ENCODE data around the gene SLC2A13. TPM values are rescaled to one million over a fixed set of nuclear protein-coding genes. Genes with fewer than 3 reads are reported as not detected.
"Not testable (repeated sequence)": the region's sequence is repeated elsewhere in the genome, so short reads cannot be mapped to it uniquely, and the experiment has no call there.

Gene SLC2A13
- total RNA-seq, 1 donor from 2014 or later: 8.5 TPM

DNA sequence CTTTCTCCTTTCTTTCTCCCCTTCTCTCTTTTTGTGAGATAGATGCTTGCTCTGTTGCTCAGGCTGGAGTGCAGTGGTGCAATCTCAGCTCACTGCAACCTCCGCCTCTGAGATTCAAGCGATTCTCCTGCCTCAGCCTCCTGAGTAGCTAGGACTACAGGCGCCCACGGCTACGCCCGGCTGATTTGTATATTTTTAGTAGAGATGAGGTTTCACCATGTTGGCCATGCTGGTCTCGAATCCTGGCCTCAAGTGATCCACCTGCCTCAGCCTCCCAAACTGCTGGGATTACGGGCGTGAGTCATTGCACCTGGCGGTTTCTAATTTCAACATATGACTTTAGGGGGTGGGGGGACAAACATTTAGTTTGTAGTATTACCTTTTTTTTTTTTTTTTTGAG, 293.4 kb downstream of the SLC2A13 start:
- not testable (repeated sequence) for DNase-seq (ENCODE audit: low spot score)

DNA sequence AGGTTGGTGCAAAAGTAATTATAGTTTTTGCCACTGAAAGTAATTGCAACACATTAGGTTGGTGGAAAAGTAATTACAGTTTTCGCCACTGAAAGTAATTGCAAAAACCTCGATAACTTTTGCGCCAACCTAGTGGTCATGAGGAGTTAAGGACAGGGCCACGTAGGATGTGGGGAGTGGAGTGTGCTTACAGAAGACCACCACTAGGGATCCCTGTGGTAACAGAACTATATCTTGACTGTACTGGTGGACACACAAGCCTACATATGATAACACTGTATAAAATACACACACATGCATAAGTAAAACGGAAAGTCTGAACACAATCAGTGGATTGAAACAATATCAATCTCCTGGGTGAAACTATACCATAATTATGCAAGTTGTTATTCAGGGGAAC, 298.8 kb downstream of the SLC2A13 start:
- no peak for DNase-seq (ENCODE audit: low spot score)

DNA sequence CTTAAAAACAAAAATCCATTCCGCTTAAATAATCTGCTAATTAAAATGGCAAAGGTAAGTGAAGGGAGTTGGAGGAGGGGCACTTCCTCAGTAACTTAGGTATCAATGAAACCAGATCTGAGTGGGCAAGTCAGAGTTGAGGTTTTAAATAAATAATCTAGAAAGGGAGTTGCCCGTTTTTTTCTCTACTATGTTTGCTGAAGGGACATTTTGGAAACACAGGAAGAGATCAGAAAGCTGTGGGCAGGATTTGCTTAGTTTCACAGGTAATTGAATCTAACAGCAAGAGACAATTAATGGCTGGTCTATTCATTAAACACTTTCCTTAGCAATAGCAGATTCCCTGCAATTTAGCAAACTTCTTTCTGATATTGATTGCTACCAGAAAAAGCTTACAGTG, 300.2 kb downstream of the SLC2A13 start:
- DNase-seq (ENCODE audit: low spot score): no peak

DNA sequence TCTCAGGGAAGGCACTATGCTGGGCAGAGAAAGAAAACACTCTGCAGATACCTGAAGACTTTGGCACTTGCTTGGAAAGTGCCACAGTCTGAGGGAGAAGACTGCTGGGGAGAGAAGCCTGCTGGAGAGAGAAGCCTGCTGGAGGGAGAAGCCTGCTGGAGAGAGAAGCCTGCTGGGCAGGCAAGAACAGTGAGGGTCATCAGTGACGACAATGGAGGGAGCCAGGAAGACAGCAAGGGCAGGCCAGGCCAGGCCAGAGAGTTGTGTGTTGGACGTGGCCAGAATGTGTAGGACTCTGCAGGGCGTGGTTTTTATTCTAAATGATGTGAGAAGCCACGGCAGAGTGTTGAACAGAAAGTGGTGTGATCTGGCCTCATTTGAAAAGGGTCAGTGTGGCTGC, 301.0 kb downstream of the SLC2A13 start:
- DNase-seq (ENCODE audit: low spot score): no peak

DNA sequence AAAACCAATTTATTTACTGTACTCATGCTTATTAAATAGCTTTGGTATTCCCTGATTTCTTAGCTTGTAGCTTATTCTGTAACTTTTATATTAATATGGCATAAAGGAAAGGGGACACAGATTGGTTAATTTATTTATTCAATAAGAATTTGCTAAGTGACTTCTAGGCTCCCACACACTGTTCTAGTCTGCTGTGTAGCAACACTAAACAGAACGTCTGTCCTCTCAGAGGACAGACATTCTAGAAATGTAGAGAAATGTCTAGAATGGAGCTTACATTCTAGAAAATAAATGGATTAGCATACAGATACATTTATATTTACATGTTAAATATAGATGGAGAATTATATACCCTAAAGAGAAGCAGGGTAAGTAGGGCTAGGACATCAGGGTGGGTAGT, 301.4 kb downstream of the SLC2A13 start:
- no peak for DNase-seq (ENCODE audit: low spot score)

DNA sequence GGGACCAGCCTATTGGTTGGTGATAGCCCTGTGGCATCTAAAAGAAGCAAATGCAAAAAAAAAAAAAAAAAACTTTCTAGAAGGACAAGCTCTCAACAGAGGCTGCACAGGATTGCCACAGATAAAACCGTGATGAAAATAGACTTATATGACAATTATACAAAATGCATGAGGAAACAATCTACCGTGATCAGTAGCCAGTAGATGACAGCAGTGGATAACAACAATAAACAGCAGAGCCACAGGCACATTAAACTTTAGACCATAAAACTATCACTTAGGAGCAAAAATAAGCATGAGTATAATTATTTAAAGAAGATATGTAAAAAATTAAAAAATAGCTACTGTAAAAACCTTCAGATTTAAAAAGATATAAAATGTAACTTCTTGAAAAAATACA, 302.7 kb downstream of the SLC2A13 start:
- no peak for DNase-seq (ENCODE audit: low spot score)

DNA sequence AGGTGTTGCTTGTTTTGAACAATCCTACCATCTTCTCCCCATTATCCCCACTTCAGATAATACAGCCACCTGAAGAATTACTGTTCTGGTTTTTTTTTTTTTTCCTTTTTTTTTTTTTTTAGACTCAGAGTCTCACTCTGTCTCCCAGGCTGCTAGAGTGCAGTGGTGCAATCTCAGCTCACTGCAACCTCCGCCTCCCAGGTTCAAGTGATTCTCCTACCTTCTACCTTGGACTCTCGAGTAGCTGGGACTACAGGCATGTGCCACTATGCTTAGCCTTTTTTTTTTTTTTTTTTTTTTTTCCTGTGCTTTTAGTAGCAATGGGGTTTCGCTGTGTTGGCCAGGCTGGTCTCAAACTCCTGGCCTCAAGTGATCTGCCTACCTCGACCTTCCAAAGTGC, 306.9 kb downstream of the SLC2A13 start:
- no peak for DNase-seq (ENCODE audit: low spot score)

DNA sequence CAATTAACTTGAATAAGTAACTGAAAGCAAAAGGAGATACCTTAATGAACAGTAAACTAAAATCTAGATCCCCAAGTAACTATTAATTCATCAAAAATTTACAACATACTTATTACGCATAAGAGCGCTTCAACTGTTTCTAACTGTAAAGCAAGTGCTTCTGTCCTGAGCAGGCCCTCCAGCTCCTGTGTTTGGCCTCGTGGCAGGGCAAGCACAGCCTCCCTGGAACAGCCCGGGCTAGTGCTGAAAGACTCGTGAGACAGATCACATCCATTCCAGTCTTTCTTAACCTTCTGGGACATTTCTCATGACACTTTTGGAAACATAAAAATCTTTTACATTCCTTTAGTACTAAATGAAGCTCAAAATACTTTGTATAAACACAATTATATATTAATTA, 307.5 kb downstream of the SLC2A13 start:
- DNase-seq (ENCODE audit: low spot score): no peak

DNA sequence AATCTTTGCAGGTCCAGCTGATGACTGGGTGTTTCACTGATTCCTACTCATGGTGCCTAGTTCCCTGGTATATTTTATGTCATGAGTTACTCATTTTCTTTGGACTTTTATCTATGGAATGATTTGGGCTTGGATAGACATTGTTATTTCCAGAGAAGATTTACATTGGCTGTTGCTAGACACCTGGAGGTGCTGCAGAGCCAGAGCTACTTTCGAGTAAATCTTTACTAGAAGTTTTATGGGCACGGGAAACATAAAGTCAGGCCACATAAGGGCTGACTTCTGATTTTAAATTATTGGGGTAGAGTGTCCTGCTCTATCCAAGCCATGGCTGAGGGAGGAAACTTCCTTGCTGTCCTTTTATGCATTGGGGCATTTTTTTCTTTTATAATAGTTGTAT, 310.4 kb downstream of the SLC2A13 start:
- DNase-seq (ENCODE audit: low spot score): no peak

DNA sequence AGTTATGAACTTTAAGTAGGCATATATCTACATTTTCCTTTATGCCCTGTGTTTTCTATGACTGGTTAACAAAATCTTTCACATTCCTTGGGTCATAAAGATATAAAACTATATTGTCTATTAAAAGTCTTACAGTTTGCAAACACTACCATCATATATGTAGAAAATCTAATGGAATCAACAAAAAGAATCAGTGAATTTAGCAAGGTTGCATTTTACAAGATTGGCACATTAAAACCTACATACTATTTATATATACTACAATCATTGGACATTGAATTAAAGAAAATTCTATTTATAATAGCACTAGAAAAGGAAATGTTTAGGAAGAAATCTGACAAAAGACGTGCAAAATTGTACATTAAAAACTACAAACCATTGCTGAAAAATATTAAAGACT, 312.9 kb downstream of the SLC2A13 start:
- no peak for DNase-seq (ENCODE audit: low spot score)

DNA sequence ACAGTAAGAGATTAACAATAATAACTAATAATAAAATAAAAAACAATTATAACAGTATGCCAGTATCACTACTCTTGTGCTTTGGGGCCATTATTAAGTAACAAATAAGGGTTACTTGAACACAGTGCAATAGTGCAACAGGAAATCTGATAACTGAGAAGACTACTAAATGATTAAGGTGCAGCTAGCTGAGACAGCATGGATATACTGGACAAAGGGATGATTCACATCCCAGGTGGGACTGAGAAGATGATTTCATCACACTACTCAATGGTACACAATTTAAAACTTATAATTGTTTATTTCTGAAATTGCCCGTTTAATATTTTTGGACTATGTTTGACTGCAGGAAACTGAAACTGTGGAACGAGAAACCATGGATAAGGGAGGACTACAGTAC, 317.6 kb downstream of the SLC2A13 start:
- no peak for DNase-seq (ENCODE audit: low spot score)

DNA sequence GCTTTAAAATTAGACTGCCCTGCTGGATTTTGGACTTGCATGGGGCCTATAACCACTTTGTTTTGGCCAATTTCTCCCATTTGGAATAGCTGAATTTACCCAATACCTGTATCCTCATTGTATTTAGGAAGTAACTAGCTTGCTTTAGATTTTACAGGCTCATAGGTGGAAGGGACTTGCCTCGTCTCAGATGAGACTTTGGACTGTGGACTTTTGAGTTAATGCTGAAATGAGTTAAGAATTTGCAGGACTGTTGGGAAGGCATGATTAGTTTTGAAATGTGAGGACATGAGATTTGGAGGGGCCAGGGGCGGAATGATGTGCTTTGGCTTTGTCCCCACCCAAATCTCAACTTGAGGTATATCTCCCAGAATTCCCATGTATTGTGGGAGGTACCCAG, 320.1 kb downstream of the SLC2A13 start:
- DNase-seq (ENCODE audit: low spot score): not testable (repeated sequence)

DNA sequence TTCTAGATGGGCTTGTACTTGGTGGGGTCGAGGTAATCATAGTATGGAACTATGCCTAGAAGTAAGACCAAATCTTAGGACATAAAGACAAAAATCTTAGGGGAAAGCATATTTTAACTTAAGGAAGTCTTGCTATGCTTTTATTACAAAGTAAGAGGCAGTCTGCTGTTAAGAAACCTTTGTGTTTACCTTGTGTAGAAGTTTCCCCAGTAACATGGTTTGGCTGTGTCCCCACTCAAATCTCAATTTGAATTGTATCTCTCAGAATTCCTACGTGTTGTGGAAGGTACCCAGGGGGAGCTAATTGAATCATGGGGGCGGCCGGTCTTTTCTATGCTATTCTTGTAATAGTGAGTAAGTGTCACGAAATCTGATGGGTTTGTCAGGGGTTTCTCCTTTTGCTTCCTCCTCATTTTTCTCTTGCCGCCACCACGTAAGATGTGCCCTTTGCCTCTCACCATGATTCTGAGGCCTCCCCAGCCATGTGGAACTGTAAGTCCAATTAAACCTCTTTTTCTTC, 323.8 kb downstream of the SLC2A13 start:
- no peak for DNase-seq (ENCODE audit: low spot score)

DNA sequence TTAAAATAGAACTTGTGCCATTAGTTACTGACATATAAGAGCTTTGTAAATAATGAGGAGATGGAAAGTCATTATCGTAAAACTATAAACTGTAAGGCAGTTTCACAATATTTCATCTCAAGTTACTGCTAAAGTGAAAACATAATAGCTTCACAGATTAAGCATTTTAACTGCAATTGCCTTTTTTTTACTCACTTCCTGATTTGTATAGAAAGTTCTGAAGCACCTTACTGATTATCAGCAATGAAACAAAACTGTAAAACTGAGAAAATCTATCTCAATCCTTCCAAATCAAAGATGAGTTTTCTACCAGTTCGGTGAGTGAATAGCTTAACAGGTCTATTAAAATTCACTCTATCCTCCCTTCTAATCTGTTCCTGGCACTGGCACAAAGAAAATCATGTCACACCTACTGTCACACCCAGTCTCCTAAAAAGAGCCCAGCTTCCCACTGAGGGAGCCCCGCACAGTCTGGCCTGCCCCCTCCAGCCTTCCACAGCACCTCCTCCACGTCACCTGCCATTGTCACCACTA, 324.9 kb downstream of the SLC2A13 start:
- DNase-seq (ENCODE audit: low spot score): no peak

DNA sequence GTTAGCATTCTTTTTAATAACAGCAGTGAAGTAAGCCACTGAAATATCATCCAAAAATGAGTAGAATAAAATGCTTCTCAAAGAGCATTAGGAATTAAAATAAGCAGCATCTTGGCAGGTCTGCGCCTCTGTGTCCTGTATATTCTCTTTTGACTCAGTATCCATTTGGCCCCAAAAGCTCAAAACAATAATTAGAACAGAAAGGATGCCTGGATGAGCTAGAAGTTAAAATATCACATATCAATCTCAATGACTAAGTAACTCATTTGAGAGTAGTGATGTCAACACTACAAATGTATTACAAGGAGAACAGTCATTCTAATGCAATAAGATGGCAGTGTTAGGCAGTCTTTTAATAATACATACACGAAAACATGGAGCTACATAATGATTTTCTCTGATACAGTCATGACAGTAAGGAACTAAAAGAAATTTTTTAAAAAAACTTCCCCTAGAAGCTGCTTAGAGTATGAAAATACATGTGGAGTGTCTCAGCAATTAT, 325.4 kb downstream of the SLC2A13 start:
- no peak for DNase-seq (ENCODE audit: low spot score)

DNA sequence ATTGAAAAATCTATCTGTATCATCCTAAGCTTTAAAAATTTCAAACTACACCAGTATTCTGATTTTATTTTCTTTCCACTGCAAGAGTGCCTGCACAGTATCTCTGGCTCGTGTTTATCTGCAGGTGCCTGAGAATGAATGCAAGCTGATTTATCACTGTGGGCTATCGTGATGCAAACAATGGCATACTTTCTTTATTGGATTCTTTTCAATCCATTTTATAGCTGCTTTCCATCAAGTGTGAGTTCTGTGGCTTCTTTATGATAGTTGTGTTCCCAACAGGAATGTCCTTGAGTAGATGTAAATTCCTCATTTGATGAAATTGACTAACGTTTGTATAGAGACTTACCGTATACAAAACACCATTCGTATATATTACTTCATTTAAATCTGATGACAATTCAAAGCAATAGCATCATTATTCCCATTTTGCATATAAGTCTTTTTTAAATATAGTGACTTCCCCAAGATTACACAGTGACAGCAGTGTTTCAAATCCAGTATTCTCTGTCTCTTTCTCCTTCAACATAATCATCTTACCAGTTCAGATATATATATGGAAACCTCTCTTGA, 326.0 kb downstream of the SLC2A13 start:
- no peak for DNase-seq (ENCODE audit: low spot score)

DNA sequence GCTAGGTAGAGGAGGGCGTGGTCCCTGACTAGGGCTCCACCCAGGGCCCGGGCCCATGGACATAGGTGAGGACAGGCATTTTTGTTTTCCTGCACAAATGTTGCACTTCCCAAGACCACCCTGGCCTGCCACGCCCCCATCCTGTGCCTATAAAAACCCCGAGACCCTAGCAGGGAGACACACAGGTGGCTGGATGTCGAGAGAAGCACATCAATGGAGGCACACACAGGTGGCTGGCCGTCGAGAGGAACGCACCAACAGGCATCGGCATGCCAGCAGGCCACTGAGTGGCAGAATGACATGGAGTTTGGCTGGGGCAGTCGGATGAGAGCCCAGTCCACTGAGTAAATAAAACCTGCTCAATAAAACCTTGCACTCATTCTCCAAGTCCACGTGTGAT, 328.4 kb downstream of the SLC2A13 start:
- DNase-seq (ENCODE audit: low spot score): no peak

DNA sequence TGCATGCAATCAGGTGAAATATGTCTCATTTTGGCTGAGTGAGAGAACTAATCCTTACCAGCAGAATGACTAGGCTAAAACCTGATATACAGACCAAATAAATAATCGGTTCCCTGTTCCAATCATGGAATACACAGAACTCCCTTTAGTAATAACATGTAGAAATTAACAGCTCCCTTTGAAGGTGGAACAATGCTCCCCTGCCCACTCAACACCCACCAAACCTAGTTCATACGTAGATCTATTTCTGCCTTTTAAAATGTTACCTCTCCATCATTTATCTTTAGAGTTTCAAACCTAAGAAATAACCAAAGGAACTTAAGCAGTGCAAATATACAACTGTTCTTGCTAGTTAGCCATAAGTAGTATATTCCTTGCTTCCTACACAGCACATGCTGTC, 332.6 kb downstream of the SLC2A13 start:
- DNase-seq (ENCODE audit: low spot score): no peak

DNA sequence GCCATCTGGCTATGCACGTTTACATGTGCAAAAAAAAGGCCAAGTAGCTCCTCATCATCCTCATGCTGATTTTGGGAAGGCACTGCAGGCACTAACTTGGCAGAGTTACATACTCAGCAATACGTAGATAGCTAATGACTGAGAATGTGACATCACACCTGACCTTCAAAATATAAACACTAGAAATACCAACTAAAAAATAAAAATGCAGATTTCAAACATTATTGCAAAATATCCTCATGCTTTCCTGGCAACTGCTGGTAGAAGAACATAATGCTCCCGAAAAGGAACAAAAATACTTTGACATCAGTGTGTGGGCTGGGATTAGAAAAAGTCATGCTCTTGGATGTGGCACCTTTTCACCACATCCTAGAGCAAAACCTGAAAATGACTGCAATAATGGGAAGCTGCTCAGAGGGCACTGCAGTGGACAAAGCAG, 333.0 kb downstream of the SLC2A13 start:
- DNase-seq (ENCODE audit: low spot score): no peak

DNA sequence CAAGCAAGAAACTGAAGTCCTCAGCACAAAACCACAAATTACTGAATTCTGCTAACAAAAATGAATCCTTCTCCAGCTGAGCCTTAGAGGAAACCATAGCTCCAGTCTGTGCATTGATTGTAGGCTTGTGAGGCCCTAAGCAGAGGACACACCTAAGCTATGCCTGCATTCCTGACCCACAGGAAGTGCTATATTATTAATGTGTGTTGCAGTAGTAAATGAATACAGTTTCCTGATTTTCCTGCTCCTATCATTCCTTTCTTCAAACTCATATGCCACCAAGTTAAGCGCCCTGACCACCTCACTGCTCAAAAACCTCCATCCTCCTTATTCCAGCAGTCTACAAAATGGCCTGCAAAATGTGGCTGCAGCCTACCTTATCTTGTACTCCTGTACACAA, 334.4 kb downstream of the SLC2A13 start:
- DNase-seq (ENCODE audit: low spot score): no peak

DNA sequence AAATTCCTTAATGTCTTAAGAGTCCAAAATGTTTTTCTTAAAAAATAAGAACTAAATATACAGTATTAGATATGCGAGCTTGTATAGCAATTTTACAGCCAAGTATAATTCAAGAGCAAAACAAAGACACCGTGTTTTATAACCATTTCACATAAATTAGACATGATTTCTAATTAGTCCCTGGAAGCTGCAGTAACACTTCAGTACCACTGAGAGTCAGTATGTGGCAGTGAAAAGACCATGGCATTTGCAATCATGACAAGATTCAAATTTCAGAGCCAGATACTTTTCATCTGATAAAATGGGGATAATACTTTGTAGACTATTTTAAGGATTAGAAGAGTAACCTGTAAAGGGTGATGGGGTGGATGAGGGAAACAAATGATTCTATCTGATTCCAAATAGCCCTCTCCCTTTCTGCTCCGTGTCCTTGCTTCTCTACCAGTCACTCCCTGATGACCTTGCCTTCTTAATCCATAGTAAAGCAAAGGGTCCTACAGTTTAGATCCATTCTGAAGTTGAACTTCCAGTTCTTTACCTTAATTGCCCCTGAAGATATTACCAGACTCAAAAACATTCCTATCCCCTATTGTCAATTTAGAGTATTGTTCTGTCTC, 340.8 kb downstream of the SLC2A13 start:
- no peak for DNase-seq (ENCODE audit: low spot score)

DNA sequence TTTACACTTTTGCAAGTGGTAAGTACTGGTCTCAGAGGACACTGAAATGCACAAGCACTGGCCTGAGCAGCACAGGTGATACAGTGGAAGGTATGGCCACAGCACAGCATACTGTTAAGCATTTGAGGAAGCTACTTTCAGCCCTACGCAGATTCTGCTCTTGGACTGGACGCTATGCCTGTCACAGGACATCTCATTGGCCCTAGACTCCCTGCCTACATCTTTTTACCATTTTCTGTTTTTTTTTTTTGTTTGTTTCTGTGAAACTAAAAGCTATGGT, 342.1 kb downstream of the SLC2A13 start:
- DNase-seq (ENCODE audit: low spot score): no peak

DNA sequence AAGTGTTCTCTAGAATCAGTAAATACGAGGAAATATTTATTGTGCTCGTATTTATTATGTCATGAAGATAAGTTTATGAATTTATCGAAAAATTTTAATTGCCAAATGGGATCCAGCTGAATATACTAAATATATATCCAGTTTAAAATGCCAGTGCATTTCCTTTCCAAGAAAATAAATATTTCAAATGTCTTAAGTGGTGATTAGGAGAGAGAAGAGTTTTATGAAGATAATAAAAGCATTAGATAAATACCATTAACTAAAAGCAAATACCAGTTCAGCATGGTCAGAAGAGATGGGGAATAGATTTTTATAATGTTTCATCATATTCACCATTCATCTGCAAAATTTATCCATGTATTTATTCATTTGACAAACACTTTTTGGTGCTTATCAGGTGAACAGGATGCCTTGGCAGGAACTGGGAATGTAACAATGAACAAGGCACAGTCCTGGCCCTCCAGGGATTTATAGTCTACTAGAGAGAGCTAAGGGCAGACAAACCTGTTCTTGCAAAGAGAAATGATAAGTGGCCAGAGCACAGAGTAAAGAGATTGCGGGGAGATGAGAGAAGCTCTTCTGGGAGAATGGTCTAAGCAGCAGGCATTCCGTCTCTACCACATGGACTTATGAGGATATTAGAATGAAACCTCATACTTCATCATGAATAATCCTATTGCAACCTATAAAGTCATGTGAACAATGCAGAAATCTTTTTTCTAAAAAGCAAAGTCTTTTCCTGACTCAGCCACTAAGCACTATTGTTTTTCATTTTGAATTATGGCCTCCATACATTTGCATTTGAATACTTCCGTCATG, 342.6 kb downstream of the SLC2A13 start:
- DNase-seq (ENCODE audit: low spot score): no peak
